Measurements from ENCODE around the gene LRRC30.

DNA sequence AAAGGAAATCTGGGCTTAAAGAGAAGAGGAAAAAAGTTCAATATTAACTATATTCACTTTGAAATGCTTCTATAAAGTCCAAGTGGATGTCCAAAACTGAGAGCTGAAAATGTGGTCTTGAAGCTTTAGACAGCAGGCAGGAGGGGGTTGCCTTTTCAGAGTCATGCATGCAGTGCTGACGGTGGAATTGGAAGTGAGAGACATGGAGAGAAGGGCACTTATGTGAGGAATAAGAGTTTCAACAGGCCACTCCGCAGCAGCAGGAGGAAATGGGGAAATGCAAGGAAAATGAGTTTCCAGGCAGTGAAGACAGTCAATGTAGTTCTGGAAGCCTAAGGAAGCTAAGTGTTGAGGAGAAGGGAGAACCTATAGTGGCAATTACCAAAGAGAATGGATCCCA lies 33.0 kb upstream of the LRRC30 start:
- no peak for TF ChIP-seq EZH2 (IDR thresholded peaks at IDR 0.05)
- TF ChIP-seq, protein P1, sequence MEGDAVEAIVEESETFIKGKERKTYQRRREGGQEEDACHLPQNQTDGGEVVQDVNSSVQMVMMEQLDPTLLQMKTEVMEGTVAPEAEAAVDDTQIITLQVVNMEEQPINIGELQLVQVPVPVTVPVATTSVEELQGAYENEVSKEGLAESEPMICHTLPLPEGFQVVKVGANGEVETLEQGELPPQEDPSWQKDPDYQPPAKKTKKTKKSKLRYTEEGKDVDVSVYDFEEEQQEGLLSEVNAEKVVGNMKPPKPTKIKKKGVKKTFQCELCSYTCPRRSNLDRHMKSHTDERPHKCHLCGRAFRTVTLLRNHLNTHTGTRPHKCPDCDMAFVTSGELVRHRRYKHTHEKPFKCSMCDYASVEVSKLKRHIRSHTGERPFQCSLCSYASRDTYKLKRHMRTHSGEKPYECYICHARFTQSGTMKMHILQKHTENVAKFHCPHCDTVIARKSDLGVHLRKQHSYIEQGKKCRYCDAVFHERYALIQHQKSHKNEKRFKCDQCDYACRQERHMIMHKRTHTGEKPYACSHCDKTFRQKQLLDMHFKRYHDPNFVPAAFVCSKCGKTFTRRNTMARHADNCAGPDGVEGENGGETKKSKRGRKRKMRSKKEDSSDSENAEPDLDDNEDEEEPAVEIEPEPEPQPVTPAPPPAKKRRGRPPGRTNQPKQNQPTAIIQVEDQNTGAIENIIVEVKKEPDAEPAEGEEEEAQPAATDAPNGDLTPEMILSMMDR (IDR thresholded peaks at IDR 0.05 in 2 of 3, conservative IDR thresholded peaks at IDR 0.05 in 1 of 3; ENCODE audit: borderline replicate concordance in 1 of 3, insufficient read depth in 1 of 3, low read depth in 2 of 3, low read length in 2 of 3): no peak
- TF ChIP-seq, protein P2, sequence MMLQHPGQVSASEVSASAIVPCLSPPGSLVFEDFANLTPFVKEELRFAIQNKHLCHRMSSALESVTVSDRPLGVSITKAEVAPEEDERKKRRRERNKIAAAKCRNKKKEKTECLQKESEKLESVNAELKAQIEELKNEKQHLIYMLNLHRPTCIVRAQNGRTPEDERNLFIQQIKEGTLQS (IDR thresholded peaks at IDR 0.05): no peak
- TF ChIP-seq POLR2AphosphoS5 (IDR thresholded peaks at IDR 0.05; ENCODE audit: low read depth, low read length): no peak
- TF ChIP-seq FOSL1 (IDR thresholded peaks at IDR 0.05; ENCODE audit: low read depth): no peak
- TF ChIP-seq POLR2A (IDR thresholded peaks at IDR 0.05; ENCODE audit: borderline replicate concordance, extremely low read depth, insufficient read depth, insufficient read length): no peak
- no peak for TF ChIP-seq YY1 (IDR thresholded peaks at IDR 0.05; ENCODE audit: extremely low read depth, insufficient replicate concordance, low read depth, low read length)

Data from HCT116 (cell line).